Measurements from ENCODE around the gene HRAS.

HRAS gene

DNA sequence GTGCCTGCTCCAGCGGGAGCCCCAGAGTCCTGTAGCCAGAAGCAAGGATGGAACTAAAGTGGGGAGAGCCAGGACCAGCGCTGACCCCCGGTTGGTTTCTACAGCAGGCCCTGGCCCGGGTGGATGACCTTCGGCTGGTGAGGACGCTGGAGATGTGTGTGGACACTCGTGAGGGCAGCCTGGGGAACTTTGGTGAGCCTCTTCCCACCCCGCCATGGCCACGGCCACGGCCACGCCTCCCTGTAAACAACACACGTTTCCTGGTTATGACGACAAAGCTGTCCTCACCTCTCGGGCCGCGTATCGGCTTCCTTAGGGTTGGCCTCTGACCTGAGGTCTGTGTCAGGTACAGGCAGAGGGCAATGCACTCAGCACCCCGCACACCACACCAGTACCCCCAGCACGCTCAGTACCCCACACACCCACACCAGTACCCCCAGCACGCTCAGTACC lies 6.1 kb upstream of the HRAS start:
- DNase-seq (ENCODE audit: low read depth), result no peak
- TF ChIP-seq, protein P1, sequence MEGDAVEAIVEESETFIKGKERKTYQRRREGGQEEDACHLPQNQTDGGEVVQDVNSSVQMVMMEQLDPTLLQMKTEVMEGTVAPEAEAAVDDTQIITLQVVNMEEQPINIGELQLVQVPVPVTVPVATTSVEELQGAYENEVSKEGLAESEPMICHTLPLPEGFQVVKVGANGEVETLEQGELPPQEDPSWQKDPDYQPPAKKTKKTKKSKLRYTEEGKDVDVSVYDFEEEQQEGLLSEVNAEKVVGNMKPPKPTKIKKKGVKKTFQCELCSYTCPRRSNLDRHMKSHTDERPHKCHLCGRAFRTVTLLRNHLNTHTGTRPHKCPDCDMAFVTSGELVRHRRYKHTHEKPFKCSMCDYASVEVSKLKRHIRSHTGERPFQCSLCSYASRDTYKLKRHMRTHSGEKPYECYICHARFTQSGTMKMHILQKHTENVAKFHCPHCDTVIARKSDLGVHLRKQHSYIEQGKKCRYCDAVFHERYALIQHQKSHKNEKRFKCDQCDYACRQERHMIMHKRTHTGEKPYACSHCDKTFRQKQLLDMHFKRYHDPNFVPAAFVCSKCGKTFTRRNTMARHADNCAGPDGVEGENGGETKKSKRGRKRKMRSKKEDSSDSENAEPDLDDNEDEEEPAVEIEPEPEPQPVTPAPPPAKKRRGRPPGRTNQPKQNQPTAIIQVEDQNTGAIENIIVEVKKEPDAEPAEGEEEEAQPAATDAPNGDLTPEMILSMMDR (IDR thresholded peaks at IDR 0.05; ENCODE audit: control insufficient read depth, extremely low read depth, insufficient read depth), result no peak
- no peak overlapping the region for H3K4me3 ChIP-seq (ENCODE audit: low read depth, low read length)

GRCh38 chr11:540583-541432 lies 5.4 kb upstream of the HRAS start:
- H3K4me3 ChIP-seq (ENCODE audit: low read depth, low read length), result no peak overlapping the region
- TF ChIP-seq, protein P1 (IDR thresholded peaks at IDR 0.05; ENCODE audit: control insufficient read depth, extremely low read depth, insufficient read depth), result no peak
- no peak for DNase-seq (ENCODE audit: low read depth)

DNA sequence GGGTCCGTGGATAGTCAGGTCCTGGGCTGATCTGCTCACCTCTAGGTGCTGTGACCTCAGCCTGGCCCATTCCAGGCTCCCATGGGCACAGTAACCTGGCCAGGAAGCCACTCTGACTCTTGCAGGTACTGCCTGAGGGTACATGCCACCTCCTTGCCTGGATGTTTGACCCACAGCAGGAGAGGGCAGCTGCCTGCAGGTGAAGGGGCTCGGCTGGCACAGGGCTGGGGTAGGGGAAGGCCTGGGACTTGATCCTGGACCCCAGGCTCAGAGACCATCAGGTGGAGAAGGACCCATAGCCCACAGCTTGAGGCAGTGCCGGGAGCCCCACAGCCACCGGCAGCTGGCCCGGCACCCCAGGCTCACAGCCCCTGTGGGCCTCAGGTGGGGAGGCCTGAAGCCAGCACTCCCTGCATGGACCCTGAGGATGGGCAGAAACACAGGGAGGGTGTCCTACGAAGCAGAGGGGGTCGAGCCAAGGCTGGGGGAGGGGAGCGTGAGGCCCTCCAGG lies 4.7 kb upstream of the HRAS start:
- TF ChIP-seq, protein P1 (IDR thresholded peaks at IDR 0.05; ENCODE audit: control insufficient read depth, extremely low read depth, insufficient read depth), result no peak
- no peak for DNase-seq (ENCODE audit: low read depth)
- H3K4me3 ChIP-seq (ENCODE audit: low read depth, low read length), result no peak overlapping the region

GRCh38 chr11:538431-539051 lies 3.2 kb upstream of the HRAS start:
- no peak for DNase-seq (ENCODE audit: low read depth)
- H3K4me3 ChIP-seq (ENCODE audit: low read depth, low read length), result no peak overlapping the region
- TF ChIP-seq, protein P1 (IDR thresholded peaks at IDR 0.05; ENCODE audit: control insufficient read depth, extremely low read depth, insufficient read depth), result no peak

DNA sequence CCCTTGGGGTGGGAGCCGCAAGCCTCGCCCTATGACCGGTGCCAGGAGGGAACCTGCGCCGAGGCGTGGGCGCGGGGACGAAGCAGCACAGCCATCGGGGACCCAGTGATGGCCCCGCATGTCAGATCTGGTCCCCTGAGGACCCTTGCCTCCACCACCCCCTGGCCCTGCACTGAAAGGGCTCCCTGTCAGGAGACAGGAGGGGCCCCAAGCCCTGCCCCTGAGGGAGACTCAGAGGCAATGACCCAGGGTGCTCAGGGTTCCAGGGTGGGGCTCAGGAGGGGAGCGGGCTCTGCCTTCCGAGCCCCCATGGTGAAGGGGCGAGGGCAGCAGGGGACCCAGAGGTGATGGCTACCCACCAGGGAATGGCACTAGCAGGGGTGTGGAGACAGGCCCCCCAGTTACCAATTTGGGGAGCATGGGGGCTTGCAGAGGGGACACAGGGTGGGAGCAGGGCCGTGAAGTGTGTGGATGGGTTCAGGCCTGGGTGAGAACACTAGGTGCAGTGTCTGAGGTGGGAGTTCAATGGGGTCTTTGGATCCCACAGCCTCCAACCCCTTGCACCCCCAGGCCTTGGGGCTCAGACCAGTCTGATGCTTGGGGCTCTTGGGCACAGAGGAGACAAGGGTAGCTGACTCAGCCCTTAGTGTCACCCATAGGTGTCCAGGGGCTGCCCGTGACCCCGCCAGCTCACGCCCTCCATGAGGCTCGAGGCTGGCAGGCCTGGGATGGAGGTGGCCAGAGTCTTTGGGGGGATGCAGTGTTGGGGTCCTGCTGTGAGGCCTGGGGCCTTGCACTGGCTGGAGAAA lies 2.5 kb upstream of the HRAS start:
- peak overlapping the region; percentile 62 for H3K4me3 ChIP-seq (ENCODE audit: low read depth, low read length)
- DNase-seq (ENCODE audit: low read depth), result no peak

More for the DNA sequence above, 2.5 kb upstream of the HRAS start:
- TF ChIP-seq, protein P1 (IDR thresholded peaks at IDR 0.05; ENCODE audit: control insufficient read depth, extremely low read depth, insufficient read depth), result no peak
